ENCODE data around the gene METRN. TPM values are rescaled to one million over a fixed set of nuclear protein-coding genes. Genes with fewer than 3 reads are reported as not detected.
A peak's percentile ranks its signal among the peaks of the same experiment; 100 is the strongest.

The METRN gene
- total and polyA plus RNA-seq, 2 donors (not counting 1 experiment from before 2014, with no cell fraction given), result 6.9 to 10.4 TPM

- Mint-ChIP-seq H3K27me3 (peaks cover 17% of the 10 kb centered on the region), H3K9me3 (ENCODE audit: insufficient read depth) (no peaks in the 10 kb centered on the region), H3K27ac (no peak overlapping the region), H3K4me3 (peak overlapping the region; percentile 29), H3K4me1 (peaks cover 27% of the 10 kb centered on the region)
- ATAC-seq (ENCODE audit: low read depth) (no peak), DNase-seq (no peak)
- Histone ChIP-seq H2AFZ (ENCODE audit: insufficient read depth, low read depth, low read length, poor library complexity, severe bottlenecking) (no peak overlapping the region), H3K79me2 (ENCODE audit: control insufficient read depth, insufficient read depth, low read length) (peaks cover 12% of the 10 kb centered on the region), H3K4me3 (ENCODE audit: control extremely low read depth in 1 of 5, extremely low read depth in 1 of 5, insufficient read depth in 1 of 5, low read depth in 2 of 5, low read length in 4 of 5) (peak overlapping the region in 1 of 5 experiments; percentile 58), H3K4me2 (replicated peaks; ENCODE audit: low read depth, low read length, poor library complexity, severe bottlenecking) (peak overlapping the region; percentile 96), H3K27me3 (replicated peaks in 1 of 4; ENCODE audit: control extremely low read depth in 1 of 4, control insufficient read depth in 3 of 4, insufficient read depth in 4 of 4, low read length in 3 of 4) (peaks cover 0 to 42% (median 15%) of the 10 kb centered on the region in 4 experiments), H3K4me1 (ENCODE audit: control insufficient read depth in 2 of 2, insufficient read depth in 2 of 2, low read length in 2 of 2) (peaks cover 36 to 41% of the 10 kb centered on the region in 2 donors), H3K9me3 (ENCODE audit: control extremely low read depth in 1 of 3, control insufficient read depth in 2 of 3, insufficient read depth in 1 of 3, low read length in 2 of 3) (peaks cover 0 to 28% (median 0%) of the 10 kb centered on the region in 3 donors), H3K36me3 (replicated peaks in 1 of 2; ENCODE audit: control extremely low read depth in 1 of 2, control insufficient read depth in 1 of 2, extremely low read depth in 1 of 2, insufficient read depth in 2 of 2, low read length in 1 of 2) (no peaks in the 10 kb centered on the region), H3K27ac (ENCODE audit: low read length in 2 of 2) (no peak overlapping the region), H4K20me1 (ENCODE audit: control insufficient read depth, insufficient read depth, low read length, poor library complexity, severe bottlenecking) (peaks cover 4% of the 10 kb centered on the region), H3K9ac (ENCODE audit: low read length) (no peak overlapping the region)
- ChIA-PET CTCF (no interaction called here), POLR2A (no interaction called here)
- TF ChIP-seq EZH2 (IDR thresholded peaks at IDR 0.05; ENCODE audit: borderline replicate concordance, insufficient read depth, low read depth, low read length, poor library complexity, severe bottlenecking) (no peak), CTCF (IDR thresholded peaks at IDR 0.05) (no peak)
- 5% methylated on average over 33 of the region's 37 CpGs for WGBS (ENCODE audit: insufficient coverage)
- intact Hi-C loops (cut with micrococcal nuclease), result no loop called here
Observed at GRCh38 chr16:693766-694165, 21.2 kb upstream of the METRN start.

- Histone ChIP-seq H3K4me2 (replicated peaks; ENCODE audit: low read depth, low read length, poor library complexity, severe bottlenecking) (peak overlapping the region; percentile 96), H3K4me1 (ENCODE audit: control insufficient read depth in 2 of 2, insufficient read depth in 2 of 2, low read length in 2 of 2) (peaks cover 30 to 39% of the 10 kb centered on the region in 2 donors), H3K9me3 (ENCODE audit: control extremely low read depth in 1 of 3, control insufficient read depth in 2 of 3, insufficient read depth in 1 of 3, low read length in 2 of 3) (peaks cover 0 to 32% (median 0%) of the 10 kb centered on the region in 3 donors), H2AFZ (ENCODE audit: insufficient read depth, low read depth, low read length, poor library complexity, severe bottlenecking) (peak overlapping the region; percentile 33), H4K20me1 (ENCODE audit: control insufficient read depth, insufficient read depth, low read length, poor library complexity, severe bottlenecking) (peaks cover 2% of the 10 kb centered on the region), H3K36me3 (replicated peaks in 1 of 2; ENCODE audit: control extremely low read depth in 1 of 2, control insufficient read depth in 1 of 2, extremely low read depth in 1 of 2, insufficient read depth in 2 of 2, low read length in 1 of 2) (no peaks in the 10 kb centered on the region), H3K9ac (ENCODE audit: low read length) (peak overlapping the region; percentile 58), H3K4me3 (ENCODE audit: control extremely low read depth in 1 of 5, extremely low read depth in 1 of 5, insufficient read depth in 1 of 5, low read depth in 2 of 5, low read length in 4 of 5) (peak overlapping the region in 4 of 5 experiments; percentile 40 to 58 (median 52)), H3K27me3 (replicated peaks in 1 of 4; ENCODE audit: control extremely low read depth in 1 of 4, control insufficient read depth in 3 of 4, insufficient read depth in 4 of 4, low read length in 3 of 4) (peaks cover 0 to 47% (median 17%) of the 10 kb centered on the region in 4 experiments), H3K27ac (ENCODE audit: low read length in 2 of 2) (no peak overlapping the region), H3K79me2 (ENCODE audit: control insufficient read depth, insufficient read depth, low read length) (peaks cover 7% of the 10 kb centered on the region)
- TF ChIP-seq CTCF (IDR thresholded peaks at IDR 0.05), result no peak
- TF ChIP-seq EZH2 (IDR thresholded peaks at IDR 0.05; ENCODE audit: borderline replicate concordance, insufficient read depth, low read depth, low read length, poor library complexity, severe bottlenecking), result peak; percentile 95
- no peaks in the 10 kb centered on the region for H3K9me3 Mint-ChIP-seq (ENCODE audit: insufficient read depth)
- WGBS (ENCODE audit: insufficient coverage), result 3% methylated on average over 54 of the region's 64 CpGs
- peaks cover 17% of the 10 kb centered on the region for H3K27me3 Mint-ChIP-seq
- ChIA-PET CTCF (no interaction called here), POLR2A (no interaction called here)
- H3K27ac Mint-ChIP-seq, result no peak overlapping the region
- ATAC-seq (ENCODE audit: low read depth), result no peak
- H3K4me1 Mint-ChIP-seq, result peaks cover 23% of the 10 kb centered on the region
- no peak for DNase-seq
- intact Hi-C loops (cut with micrococcal nuclease), result no loop called here
- peak overlapping the region; percentile 75 for H3K4me3 Mint-ChIP-seq
Observed at GRCh38 chr16:694187-694862, 20.6 kb upstream of the METRN start.
